A673 (cell line): Measurements from ENCODE around the gene LRRC8C. TPM values are rescaled to one million over a fixed set of nuclear protein-coding genes. Genes with fewer than 3 reads are reported as not detected.

Experiments used
- BruUV-seq: library from RNA; stranded (reverse); fragments of 400-500 nt; replicated peaks from 2 replicates; lab custom pipeline; 2021; lab: Mats Ljungman, UMichigan
- CTCF ChIA-PET: fragments of 300-600 bp; sonication (Branson Sonifier 250); formaldehyde crosslinking; loops from one replicate; lab custom pipeline; 2022; ENCODE audit warnings: antibody characterized with exemption; lab: Charles Lee
- POLR2A ChIA-PET: fragments of 300-600 bp; sonication (Branson Sonifier 250); formaldehyde crosslinking; loops from one replicate; lab custom pipeline; 2022; ENCODE audit warnings: antibody characterized with exemption; ENCODE audit not compliant: low non-redundant PET; lab: Charles Lee
- DNase-seq: peaks from one replicate; pipeline ENCODE4 v3.0.0-alpha.2; 2015; ENCODE audit warnings: low spot score
- H3K27ac ChIP-seq: fragments of 200-600 bp; sonication (generic); 2 replicates; pipeline ENCODE4 v1.5.1; 2016; ENCODE audit warnings: mixed run types, low read depth, mild to moderate bottlenecking, mixed read lengths, antibody characterized with exemption, low read length; ENCODE audit not compliant: poor library complexity, severe bottlenecking
- H3K27me3 ChIP-seq: fragments of 200-600 bp; sonication (generic); replicated peaks from 2 replicates; pipeline ENCODE4 v1.6.1; 2017; ENCODE audit warnings: mixed run types, low read depth, mild to moderate bottlenecking, mixed read lengths, antibody characterized with exemption, low read length; ENCODE audit not compliant: insufficient read depth, poor library complexity
- H3K36me3 ChIP-seq: fragments of 200-600 bp; sonication (generic); 2 replicates; pipeline ENCODE4 v1.6.1; 2016; ENCODE audit warnings: mixed run types, mild to moderate bottlenecking, mixed read lengths, antibody characterized with exemption, low read length; ENCODE audit not compliant: insufficient read depth, poor library complexity, severe bottlenecking
- H3K4me1 ChIP-seq: fragments of 200-600 bp; sonication (generic); 2 replicates; pipeline ENCODE4 v1.6.1; 2017; ENCODE audit warnings: mixed run types, mild to moderate bottlenecking, mixed read lengths, antibody characterized with exemption, low read length; ENCODE audit not compliant: insufficient read depth, poor library complexity, severe bottlenecking
- H3K4me3 ChIP-seq: fragments of 200-600 bp; sonication (generic); 2 replicates; pipeline ENCODE4 v1.5.1; 2016; ENCODE audit warnings: low read depth, mixed run types, mild to moderate bottlenecking, mixed read lengths, low read length; ENCODE audit not compliant: poor library complexity, severe bottlenecking
- H3K9me3 ChIP-seq: fragments of 200-600 bp; sonication (generic); 2 replicates; pipeline ENCODE4 v1.6.1; 2016; ENCODE audit warnings: mixed run types, low read depth, mild to moderate bottlenecking, mixed read lengths, antibody characterized with exemption, low read length; ENCODE audit not compliant: poor library complexity, severe bottlenecking
- CTCF ChIP-seq: fragments of 300-800, 200-600 bp; sonication (generic); conservative IDR thresholded peaks from 2 replicates; pipeline ENCODE4 v1.5.1; 2017; ENCODE audit warnings: low read depth, mild to moderate bottlenecking, antibody characterized with exemption, low read length, moderate library complexity, mixed read lengths
- EZH2 ChIP-seq: fragments of 200-600 bp; sonication (generic); IDR thresholded peaks from 2 replicates; pipeline ENCODE4 v1.6.1; 2017; ENCODE audit warnings: borderline replicate concordance, low read depth, mild to moderate bottlenecking, mixed read lengths, antibody characterized with exemption, low read length; ENCODE audit not compliant: poor library complexity, severe bottlenecking
- intact Hi-C: fragments of 100-400 bp; cut with micrococcal nuclease; formaldehyde crosslinking; loops from one replicate; pipeline ENCODE4 v1.10.0; 2022; ENCODE audit not compliant: unreplicated experiment
- total RNA-seq: library from RNA; stranded (reverse); gene quantifications from 2 replicates; pipeline ENCODE4 v1.2.3, GENCODE V29; 2021

The LRRC8C gene
- total RNA-seq, 1 experiment from 2014 or later, result 6.9 TPM

GRCh38 chr1:89686520-89686919, 53.6 kb downstream of the LRRC8C start:
- no peaks in the 10 kb centered on the region for H3K36me3 ChIP-seq
- no peak for TF ChIP-seq CTCF
- TF ChIP-seq EZH2, result no peak
- no peaks in the 10 kb centered on the region for H3K9me3 ChIP-seq
- no peak for DNase-seq
- ChIA-PET POLR2A (no interaction called here), CTCF (no interaction called here)
- H3K27me3 ChIP-seq, result no peaks in the 10 kb centered on the region
- no peak overlapping the region for H3K4me3 ChIP-seq
- no peak overlapping the region for H3K27ac ChIP-seq
- no TSS peak for BruUV-seq
- intact Hi-C loops, result no loop called here
- H3K4me1 ChIP-seq, result peaks cover 12% of the 10 kb centered on the region

- ChIA-PET POLR2A (interaction anchor here (0.6 kb wide), 1 partner anchor 77 kb away, joined by 3 read pairs; no protein-coding TSS in a partner anchor), CTCF (no interaction called here)
- DNase-seq, result no peak
- no TSS peak for BruUV-seq
- Histone ChIP-seq H3K36me3 (no peaks in the 10 kb centered on the region), H3K9me3 (no peaks in the 10 kb centered on the region), H3K27me3 (no peaks in the 10 kb centered on the region), H3K4me1 (peaks cover 12% of the 10 kb centered on the region), H3K27ac (no peak overlapping the region), H3K4me3 (no peak overlapping the region)
- intact Hi-C loops, result no loop called here
- TF ChIP-seq EZH2 (no peak), CTCF (no peak)
Measured at GRCh38 chr1:89687254-89687653, 54.3 kb downstream of the LRRC8C start.

GRCh38 chr1:89688607-89689006, 55.7 kb downstream of the LRRC8C start:
- no peak overlapping the region for H3K27ac ChIP-seq
- H3K4me1 ChIP-seq, result peaks cover 26% of the 10 kb centered on the region
- ChIA-PET POLR2A (no interaction called here), CTCF (no interaction called here)
- no peaks in the 10 kb centered on the region for H3K9me3 ChIP-seq
- no peak overlapping the region for H3K4me3 ChIP-seq
- intact Hi-C loops, result no loop called here
- no peak for DNase-seq
- no peaks in the 10 kb centered on the region for H3K27me3 ChIP-seq
- H3K36me3 ChIP-seq, result no peaks in the 10 kb centered on the region
- BruUV-seq, result no TSS peak
- TF ChIP-seq CTCF (no peak), EZH2 (no peak)
